Muscle of back (tissue), 13 donors: ENCODE measurements around the gene ZNF626. TPM values are rescaled to one million over a fixed set of nuclear protein-coding genes. Genes with fewer than 3 reads are reported as not detected.
A peak's percentile ranks its signal among the peaks of the same experiment; 100 is the strongest.
"Not testable (repeated sequence)": the region's sequence is repeated elsewhere in the genome, so short reads cannot be mapped to it uniquely, and the experiment has no call there.

Experiments used
- DNase-seq, 3 donors: peaks; one replicate each; pipeline versions ENCODE4 v3.0.0 to v3.0.0-alpha.2; 2013
- long read RNA-seq, 9 donors: transcript quantifications; one replicate each; lab custom pipeline, GENCODE V29; 2026
- polyA plus RNA-seq, 10 donors: library from polyadenylated mRNA; unstranded; fragments of 120-200 nt; gene quantifications; one replicate each; pipeline ENCODE4 v1.2.1, GENCODE V29; 2013; ENCODE audit not compliant: insufficient read length in 10 of 10

Gene ZNF626
- 10 to 100 TPM; 12.2 to 18.6 (median 16.6) TPM for polyA plus RNA-seq
- long read RNA-seq, donor 1, full-length matches to known transcripts = 9 of 9 reads
- long read RNA-seq, donor 1, partial matches to known transcripts = 0 of 9 reads
- long read RNA-seq, donor 1, other reads (novel, unspliced or antisense) = 0 of 9 reads
- long read RNA-seq, donor 2, transcript ZNF626-201 (4 exons, 1,123 nt) = major isoform, 7 of 7 reads
- long read RNA-seq, donor 2, partial matches to known transcripts = 0 of 7 reads
- long read RNA-seq, donor 2, other reads (novel, unspliced or antisense) = 0 of 7 reads
- long read RNA-seq, donor 3 = 0 reads
- long read RNA-seq, donor 4, partial matches to known transcripts = 0 of 2 reads
- long read RNA-seq, donor 4, other reads (novel, unspliced or antisense) = 0 of 2 reads
- long read RNA-seq, donor 5, full-length matches to known transcripts = 7 of 7 reads
- long read RNA-seq, donor 5, partial matches to known transcripts = 0 of 7 reads
- long read RNA-seq, donor 5, other reads (novel, unspliced or antisense) = 0 of 7 reads
- long read RNA-seq, donor 6, transcript ZNF626-201 (4 exons, 1,123 nt) = major isoform, 7 of 44 reads
- long read RNA-seq, donor 6, partial matches to known transcripts = 32 of 44 reads
- long read RNA-seq, donor 6, other reads (novel, unspliced or antisense) = 5 of 44 reads
- long read RNA-seq, donor 7, partial matches to known transcripts = 0 of 1 reads
- long read RNA-seq, donor 7, other reads (novel, unspliced or antisense) = 0 of 1 reads
- long read RNA-seq, donor 8, full-length matches to known transcripts = 5 of 5 reads
- long read RNA-seq, donor 8, partial matches to known transcripts = 0 of 5 reads
- long read RNA-seq, donor 8, other reads (novel, unspliced or antisense) = 0 of 5 reads
- long read RNA-seq, donor 9, partial matches to known transcripts = 0 of 1 reads
- long read RNA-seq, donor 9, other reads (novel, unspliced or antisense) = 0 of 1 reads

DNA sequence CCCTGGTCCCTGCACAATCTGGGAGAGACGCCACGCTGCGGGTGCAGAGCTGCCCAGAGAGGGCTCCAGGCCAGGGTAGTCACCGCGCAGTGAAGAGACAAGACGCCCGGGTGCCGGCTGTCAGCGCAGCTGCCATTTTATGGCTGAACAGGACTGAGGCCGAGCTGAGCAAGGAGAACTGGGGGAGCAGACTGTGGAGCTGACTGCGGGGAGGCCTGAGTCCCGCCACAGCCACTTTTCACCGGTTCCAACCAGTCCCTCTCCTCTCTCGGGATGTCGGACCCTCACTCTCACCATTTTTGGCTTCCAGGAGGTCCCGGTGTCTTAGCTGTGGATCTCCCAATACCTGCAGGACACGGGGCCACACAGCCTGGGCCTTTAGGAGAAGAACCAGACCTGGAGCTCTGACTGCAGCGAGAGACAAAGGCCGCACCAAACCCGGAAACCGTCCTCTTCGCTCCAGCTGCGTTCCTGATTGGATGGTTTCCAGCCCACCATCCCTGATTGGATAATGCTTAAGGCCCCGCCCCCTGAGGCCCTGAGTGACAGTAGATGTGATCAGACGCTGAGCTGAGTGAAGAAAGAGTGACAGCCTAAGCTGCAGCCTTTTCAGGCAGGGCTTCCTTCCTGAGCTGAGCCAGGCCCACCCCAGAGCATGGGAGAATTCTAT lies at the start of gene ZNF626:
TSS of gene ZNF626 (minus strand) at position 422 of the 670 bp plus-strand sequence. CDS start at position 297, 125 bp downstream.
- DNase-seq = peak; percentile 98 to 99 (median 99)

DNA sequence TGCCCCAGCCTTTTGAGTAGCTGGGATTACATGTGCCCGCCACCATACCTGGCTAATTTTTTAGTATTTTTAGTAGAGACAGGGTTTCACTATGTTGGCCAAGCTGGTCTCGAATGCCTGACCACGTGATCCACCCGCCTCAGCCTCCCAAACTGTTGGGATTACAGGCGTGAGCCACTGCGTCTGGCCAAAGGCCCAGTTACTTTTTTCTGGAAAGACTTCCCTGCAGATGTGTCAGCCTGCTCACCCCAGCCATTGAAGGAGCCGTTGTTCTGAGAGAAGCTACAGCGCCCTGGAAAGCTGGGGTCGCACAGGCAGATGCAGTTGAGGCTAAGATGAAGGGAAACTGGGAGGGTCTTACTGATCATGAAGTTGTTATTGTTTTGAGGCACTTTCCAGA lies 7.9 kb upstream of the ZNF626 start:
- peak in 2 of 3 donors; percentile 18 to 35 for DNase-seq

DNA sequence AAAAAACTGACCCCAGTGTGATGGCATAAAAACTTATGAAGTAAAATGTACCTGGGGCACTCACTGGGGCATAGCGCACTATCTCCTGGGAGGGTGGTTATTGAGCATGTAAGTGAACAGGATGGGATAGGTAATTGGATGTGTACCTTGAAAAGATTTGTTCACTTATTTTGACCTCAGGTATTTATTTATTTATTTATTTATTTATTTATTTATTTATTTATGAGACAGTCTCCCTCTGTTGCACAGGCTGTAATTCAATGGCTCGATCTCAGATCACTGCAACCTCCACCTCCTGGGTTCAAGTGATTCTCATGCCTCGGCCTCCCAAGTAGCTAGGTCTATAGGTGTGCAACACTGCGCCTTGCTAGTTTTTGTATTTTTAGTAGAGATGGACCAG lies 5.9 kb upstream of the ZNF626 start:
- DNase-seq = no peak

DNA sequence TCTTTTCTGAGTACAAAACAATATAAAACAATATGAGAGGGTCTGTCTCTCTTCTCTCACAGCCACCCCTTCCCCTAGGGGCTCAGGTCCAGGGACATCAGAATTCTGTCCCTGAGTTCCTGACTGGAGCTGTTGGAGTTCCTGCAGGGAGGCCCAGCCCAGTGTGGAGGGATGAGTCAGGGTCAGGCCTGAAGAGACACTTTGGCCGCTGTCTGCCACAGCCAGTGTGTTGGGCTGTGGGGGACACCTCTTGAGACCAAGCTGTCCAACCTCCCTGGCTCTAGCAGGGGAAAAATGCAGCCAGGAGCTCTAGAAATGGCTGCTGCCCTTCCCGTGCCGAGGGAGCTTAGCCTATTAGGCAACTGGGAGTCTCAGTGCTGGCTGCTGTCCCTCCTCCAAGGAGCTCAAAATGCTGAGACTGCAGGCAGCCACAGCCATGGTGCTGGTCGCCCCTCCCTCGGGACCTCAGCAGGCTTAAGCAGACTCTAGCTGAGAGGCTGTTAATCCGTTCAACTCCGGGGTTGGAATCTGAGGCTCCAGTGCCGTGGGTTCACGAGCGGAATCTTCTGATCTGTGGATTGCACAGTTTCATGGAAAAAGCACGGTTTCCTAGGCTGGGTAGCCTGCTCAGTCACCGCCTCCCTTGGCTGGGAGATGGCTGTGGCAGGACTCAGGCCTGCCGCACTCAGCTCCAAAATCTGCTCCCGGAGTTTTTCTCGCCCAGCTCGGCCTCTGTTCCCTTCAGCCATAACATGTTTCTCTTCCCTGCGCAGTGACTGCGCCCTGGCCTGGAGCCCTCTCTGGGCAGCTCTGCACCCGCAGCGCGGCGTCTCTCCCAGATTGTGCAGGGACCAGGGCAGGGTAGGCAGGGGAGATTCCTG lies 3.8 kb upstream of the ZNF626 start:
- peak in 2 of 3 donors; percentile 32 to 55 for DNase-seq

DNA sequence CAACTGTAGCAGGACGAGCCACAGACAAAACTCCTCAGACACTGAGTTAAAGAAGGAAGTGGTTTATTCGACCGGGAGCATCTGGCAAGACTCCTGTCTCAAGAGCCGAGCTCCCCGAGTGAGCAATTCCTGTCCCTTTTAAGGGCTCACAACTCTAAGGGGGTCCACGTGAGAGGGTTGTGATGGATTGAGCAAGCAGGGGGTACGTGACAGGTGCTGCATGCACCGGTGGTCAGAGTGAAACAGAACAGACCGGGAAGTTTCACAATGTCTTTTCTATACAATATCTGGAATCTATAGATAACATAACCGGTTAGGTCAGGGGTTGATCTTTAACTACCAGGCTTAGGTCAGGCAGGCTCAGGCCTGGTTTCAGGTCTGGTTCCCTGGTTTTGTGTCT lies 3.1 kb upstream of the ZNF626 start:
- DNase-seq = not testable (repeated sequence)

- DNase-seq = peak; percentile 14 to 21 (median 20)
These were observed 1.2 kb upstream of the ZNF626 start for GRCh38 chr19:20662421-20663105.

DNA sequence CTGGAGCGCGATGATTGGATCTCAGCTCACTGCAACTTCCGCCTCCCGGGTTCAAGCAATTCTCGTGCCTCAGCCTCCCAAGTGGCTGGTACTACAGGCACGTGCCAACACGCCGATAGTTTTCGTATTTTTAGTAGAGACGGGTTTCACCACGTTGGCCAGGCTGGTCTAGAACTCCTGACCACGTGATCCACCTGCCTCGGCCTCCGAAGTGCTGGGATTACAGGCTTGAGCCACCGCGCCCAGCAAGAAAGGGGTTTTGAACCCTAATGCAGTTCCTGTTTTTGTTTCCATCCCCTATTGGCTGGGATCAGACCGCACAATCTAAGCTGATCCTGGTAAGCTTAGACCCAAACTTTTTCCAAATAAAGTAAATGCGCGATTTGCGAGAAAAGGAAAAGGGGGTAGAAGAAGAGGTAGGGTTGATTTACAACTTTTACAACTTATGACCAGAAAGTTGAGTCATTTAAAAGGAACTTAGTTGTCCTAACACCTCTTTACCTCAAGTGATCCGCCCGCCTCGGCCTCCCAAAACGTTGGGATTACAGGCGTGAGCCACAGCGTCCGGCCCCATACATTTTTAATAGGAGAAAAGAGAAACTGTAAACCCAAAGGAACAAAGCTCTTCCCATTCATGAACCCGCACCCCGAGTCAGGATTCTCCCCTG lies 764 bp downstream of the ZNF626 start:
- DNase-seq = peak; percentile 7 to 52 (median 7)

- DNase-seq = no peak
These were observed 20.8 kb downstream of the ZNF626 start for GRCh38 chr19:20640545-20640944.

DNA sequence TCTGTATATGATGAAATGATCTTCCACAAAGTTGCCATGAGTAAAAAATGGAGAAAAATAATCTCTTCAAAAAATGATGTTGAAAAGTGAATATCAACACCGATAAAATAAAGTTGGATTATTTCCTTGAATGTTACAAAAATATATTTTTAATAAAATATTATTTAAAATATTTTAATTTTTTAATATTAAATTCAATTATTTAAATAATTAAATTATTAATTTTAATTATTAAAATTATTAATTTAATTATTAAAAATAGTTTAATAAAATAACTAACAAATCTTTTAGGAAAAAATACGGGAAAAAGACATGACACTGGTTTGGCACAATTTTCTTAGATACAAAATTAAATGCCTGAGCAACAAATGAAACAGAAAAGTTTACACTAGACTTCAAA lies 21.3 kb downstream of the ZNF626 start:
- DNase-seq = no peak

- not testable (repeated sequence) for DNase-seq
These were observed 36.8 kb downstream of the ZNF626 start for GRCh38 chr19:20624560-20624959.

GRCh38 chr19:20616071-20616470 lies 45.3 kb downstream of the ZNF626 start:
- DNase-seq = no peak

GRCh38 chr19:20614971-20615370 lies 46.4 kb downstream of the ZNF626 start:
- not testable (repeated sequence) for DNase-seq

- DNase-seq = peak in 1 of 3 donors; percentile 5
These were observed 48.6 kb downstream of the ZNF626 start for GRCh38 chr19:20612711-20613316.

DNA sequence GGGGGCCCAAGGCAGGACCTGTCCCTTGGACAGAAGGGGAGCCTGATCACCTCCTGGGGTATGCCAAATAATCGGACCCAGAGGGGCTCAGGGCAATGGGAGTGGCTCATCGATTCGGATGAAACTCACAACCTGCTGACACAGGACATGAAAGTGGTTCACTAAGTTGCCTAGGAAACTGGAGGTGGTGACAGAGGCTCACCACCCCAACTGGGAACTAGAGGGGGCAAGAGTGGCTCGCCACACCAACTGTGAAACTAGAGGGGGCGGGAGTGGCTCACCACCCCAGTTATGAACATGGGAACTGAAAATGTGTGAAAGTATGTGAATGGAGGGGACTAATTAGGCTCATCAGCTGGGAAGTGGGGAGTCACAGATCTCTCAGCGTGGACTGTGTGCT lies 49.5 kb downstream of the ZNF626 start:
- DNase-seq = no peak

- DNase-seq = no peak
These were observed 53.4 kb downstream of the ZNF626 start for GRCh38 chr19:20607943-20608342.
